LoVo (cell line): ENCODE measurements around the gene STARD10.

ENCODE experiments used
- DNase-seq: peaks from one replicate; pipeline ENCODE4 v3.0.0-alpha.2; 2016; ENCODE audit warnings: low spot score

Gene STARD10

DNA sequence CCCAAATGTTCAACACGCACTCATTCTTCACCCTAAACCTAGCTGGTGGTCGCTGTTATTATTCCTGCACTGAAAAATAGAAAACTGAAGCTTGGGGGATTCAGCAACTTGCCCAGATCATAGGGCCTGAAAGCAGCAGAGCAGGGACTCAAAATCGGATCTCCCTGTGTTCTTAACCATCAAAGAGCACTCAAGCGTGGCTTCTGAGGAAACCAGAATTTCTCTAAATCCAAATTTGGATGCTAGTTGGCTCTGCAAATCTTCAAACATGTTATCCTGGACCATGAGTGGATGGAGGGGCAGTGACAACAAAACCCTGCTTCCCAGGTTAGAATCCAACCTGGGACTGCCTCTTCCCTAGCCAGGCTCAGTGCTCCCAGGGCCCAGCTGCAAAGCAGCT, 30.0 kb downstream of the STARD10 start:
- no peak for DNase-seq

DNA sequence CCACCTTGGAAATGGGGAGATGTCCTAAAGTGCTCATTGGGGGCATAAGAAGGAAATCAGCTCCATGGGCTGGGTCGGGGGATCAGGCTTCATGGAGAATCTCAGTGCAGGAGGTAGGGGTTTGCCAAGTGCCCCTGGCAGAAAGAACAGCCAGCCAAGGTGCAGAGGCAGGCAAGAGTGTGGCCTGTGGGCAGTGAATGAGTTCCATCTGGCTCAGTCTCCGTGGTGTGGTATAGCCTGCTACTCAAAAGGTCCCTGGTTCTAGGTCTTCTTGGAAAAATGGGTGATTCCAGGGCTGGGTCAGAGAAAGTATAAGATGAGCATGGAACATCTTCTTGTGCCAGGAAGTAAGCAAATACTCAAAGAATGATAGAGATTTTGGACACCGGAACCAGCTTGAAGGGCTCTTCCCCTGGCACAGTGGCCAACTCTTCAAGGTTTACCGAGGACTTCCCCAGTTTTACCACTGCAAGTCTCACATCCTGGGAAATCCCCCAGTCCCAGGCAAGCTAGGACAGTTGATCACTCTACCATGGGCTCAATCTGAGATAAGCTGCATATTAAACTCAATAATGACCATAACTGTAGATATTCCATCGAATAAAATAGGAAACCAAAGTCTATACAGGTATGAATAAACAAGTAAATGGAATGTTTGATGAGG, 31.1 kb downstream of the STARD10 start:
- no peak for DNase-seq

DNA sequence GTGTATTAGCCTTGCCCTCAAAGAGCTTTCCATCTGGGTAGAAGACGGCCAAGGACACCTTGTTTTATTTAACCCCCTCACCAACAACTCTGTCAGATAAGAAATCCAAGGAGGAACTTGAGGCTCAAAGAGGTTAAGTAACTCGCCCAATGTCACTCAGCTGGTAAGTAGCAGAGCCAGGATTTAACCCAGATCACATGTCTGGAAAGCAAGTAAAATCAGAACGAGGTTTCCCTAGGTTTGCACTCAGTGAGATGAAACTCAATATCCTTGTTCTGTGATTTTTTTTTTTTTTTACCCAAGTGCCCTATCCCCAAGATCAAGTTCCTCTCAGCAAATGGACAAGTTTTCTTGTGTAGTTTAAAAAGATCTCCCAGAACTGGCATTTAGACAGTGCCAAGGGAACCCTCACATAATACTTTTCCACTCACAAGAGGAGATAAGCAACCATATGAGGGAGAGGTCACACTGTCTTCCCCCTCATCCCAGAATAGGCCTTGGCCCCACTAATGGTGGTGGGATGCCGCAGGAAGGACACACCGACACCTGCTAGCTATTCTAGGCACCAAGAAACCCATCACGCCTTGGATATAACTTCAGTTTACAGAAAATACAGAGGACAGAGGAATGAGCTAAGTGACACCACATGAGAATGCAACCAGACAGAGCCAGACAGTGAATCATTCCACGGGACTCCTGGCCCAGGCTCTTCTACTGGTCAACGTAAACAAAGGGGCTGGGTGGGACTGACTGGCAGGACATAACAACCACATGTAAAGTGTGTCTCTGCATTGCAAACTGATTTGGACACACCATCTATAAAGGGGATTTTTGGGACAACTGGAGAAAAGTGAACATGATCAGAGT, 33.1 kb downstream of the STARD10 start:
- no peak for DNase-seq

DNA sequence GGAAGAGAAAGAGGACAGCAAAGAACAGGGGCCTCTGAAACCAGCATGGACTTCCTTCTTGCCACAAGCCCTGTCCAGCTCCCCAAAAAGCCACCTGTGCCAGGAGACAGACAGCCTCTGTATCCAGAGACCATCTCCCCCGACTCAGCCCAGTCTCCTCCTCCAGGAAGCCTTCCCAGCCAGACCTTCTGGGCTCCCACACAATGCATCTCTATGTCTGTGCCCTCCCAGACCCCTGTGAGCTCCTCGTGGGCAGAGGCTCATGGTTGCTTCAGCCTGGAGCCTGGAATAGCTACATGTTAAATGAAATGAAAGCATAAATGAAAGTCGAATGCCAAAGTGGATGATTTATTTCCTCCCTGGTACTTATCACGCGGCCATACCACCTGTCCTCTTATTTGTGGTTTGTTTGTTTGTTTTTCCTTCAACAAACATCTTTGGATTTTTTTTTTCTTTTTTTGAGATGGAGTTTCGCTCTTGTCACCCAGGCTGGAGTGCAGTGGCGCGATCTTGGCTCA, 34.3 kb downstream of the STARD10 start:
- DNase-seq, result no peak

DNA sequence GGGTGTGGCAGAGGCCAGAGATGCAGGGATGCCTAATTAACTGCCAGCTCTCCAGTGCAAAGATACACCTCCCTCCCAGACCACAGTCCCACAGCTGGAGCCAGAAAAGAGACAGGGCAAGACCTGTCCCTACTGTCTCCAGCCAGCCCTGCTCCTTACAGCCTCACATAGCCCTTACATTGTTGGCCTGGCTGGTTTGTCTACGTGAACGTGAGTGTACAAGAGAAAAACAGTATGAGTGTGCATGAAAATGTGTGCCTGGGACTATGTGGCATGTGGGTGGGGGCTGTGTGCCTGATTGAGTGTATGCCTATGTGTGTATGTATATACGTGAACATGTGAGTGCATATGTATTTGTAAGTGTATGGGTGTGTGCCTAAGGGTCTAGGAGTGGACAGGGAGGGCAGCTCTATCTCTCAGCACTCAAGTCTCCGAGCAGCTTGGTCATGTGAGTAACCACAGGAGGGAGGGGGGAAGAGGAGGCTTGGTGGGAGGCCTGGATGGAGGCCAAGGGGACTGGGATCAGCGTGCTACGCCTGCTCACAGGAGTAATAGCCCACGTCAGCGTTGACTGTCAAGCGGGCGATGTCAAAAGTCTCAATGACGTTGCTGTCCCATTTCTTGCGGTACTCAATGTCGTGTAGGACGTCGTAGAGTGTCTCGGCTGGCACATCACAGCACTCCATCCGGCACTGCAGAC, 35.0 kb downstream of the STARD10 start:
- no peak for DNase-seq

DNA sequence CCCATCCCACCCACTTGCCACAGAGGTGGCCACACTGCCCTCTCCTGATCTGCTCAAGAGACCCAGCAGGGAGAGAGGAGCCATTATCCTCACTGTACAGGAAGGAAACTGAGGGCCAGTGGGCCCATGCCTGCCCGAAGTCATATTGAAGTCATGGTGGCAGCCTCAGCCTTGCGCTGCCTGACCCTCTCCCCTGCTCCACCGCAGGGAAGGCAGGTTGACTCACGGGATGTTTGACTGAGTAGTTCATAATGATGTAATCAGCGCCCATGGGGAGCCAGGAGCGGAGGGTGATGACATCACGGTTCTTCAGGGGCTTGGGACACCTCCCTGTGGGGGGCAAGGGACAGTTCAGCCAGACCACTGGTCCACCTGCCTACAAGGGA, 35.5 kb downstream of the STARD10 start:
- DNase-seq, result no peak

DNA sequence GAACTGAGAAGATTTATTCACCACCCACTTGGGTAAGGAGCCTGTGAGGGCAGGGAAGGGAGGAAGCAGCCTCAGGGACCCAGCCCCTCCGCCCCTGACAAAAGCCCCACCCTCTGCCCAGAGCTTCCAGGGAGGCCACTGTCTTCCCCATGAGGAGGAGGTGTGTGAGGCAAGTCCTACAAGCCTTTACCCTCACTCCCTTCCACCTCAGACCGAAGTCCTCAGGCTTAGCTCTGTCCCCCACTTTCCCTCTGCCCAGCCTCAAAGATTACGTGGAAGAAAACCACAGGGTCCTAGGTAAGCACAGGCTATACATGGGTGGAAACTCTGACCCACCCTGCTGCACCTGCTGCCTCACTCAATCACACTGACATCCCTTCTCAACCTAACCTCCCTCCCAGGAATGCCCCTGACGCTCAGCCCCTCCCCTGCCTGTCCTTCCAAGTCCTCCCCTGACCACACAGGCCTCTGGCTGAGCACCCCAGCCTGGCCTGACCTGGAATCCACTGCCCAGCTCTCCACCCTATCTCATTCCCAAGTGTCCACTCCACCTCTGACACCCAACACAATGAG, 38.0 kb downstream of the STARD10 start:
- no peak for DNase-seq

DNA sequence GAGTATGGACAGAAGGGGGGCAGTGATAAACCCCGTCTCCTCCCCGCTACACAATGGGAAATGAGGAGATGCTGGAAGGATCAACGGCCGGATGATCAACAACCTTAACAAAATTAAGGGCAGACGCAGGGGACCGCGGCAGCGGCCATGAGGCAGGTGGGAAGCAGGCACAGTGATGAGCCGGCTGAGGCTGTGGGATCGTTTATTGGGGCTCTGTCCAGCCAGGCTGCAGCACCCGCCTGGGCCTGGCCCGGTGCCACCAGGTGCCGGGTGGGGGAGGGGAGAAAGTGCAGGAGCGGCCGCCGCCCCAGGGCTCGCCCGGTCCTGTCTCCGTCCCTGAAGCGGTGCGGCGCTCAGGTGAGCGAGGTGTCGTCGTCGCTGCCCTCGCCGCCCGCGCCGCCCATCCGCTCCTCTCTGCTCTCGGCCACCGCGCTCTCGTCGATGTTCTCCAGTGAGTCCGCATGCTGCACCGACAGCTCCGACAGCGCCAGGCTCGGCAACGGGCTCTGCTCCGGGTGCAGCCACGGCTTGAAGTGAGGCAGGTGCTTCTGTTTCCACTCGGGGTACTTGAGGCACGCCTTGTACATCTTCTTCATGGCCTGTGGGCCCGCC, 39.2 kb downstream of the STARD10 start:
- no peak for DNase-seq

DNA sequence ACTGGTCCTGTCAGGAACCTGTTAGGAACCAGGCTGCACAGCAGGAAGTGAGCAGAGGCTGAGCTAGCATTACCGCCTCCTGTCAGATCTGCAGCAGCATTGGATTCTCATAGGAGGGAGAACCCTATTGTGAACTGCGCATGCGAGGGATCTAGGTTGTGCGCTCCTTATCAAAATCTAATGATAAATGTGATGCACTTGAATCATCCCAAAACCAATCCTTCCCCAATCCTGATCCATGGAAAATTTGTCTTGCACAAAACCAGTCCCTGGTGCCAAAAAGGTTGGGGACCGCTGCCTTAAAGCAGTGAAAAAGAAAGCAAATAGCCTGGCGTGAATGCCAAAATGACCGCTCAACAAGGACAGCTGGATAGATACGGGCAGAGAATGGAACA, 39.7 kb downstream of the STARD10 start:
- DNase-seq, result no peak

DNA sequence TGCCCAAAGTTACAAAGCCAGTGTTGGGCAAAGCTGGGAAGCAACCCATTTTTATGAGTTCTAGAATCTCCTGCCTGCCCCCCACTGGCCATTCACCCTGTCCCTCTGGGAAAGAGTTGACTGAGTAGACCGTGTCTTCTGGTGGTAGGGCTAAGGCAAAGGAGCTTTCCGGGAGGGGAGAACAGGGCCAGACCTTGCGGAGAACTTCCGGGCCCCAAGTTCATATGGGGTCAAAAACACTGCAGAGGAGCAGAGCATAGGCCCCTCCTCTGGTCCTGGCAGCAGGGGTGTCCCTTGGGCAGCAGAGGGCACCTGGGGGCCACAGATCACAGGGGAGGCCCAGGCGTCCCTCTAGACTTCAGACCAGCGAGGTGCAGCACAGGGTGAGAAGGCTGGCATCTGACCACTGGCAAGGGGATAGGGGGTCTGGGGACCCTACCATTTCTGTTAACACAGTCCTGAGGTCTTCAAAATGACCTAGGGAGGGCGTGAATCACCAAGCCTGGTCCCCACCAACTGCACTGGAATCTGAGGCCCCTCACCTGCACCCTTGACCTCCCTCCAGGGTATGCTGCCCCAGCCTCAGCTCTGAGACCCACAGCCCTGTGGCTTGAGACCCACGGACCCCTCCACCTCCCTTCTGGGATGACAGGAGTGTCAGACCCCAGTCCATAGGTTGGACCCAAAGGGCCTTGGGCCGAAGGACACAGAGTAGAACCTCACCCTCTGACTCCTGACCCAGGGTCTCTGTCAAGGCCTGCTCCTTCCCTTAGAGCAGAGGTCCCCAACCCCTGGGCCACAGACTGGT, 40.3 kb downstream of the STARD10 start:
- DNase-seq, result no peak

DNA sequence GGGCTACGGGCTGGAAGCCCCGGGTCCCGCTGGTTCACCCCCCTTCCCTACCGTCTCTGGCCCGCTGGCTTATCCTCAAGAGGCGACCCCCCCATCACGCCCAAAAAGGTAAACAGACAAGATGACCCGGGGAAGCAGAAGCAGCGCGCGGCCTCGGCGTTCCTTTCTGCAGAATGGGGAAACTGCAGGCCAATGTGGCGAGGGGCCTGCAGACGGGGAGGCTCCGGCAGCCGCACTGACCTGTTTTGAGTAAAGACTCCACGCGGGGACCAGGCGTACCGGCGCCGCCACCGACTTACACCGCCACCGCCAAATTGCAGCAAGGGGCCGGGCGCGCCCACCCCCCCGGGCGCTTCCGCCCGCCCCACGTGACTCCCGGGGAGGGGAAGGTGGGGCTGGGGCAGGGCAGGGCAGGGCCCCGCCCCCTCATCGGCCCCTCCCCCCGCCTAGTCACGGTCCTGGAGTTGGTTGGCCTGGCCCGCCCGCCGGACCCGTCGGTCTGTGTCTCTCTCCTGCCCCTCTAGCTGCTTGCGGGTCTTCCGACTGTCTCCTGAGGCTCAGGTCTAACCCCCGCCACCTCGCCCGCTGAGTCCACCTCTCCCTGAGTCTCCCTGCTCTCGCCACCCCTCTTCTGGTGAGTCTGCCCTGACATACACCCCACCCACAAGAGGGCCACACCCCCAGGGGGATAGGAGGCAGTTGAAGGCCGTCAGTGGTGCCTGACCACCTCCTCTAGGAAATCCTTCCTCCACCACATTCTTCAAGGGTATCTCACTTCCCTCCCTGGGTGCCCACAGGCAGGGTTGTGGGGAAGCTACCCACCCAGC, 41.5 kb downstream of the STARD10 start, which contains the start of gene ARAP1:
ARAP1 (minus strand) TSS at position 321 of the 827 bp plus-strand sequence. CDS start 25,280 bp downstream, outside the sequence.
- DNase-seq, result peak; percentile 70

DNA sequence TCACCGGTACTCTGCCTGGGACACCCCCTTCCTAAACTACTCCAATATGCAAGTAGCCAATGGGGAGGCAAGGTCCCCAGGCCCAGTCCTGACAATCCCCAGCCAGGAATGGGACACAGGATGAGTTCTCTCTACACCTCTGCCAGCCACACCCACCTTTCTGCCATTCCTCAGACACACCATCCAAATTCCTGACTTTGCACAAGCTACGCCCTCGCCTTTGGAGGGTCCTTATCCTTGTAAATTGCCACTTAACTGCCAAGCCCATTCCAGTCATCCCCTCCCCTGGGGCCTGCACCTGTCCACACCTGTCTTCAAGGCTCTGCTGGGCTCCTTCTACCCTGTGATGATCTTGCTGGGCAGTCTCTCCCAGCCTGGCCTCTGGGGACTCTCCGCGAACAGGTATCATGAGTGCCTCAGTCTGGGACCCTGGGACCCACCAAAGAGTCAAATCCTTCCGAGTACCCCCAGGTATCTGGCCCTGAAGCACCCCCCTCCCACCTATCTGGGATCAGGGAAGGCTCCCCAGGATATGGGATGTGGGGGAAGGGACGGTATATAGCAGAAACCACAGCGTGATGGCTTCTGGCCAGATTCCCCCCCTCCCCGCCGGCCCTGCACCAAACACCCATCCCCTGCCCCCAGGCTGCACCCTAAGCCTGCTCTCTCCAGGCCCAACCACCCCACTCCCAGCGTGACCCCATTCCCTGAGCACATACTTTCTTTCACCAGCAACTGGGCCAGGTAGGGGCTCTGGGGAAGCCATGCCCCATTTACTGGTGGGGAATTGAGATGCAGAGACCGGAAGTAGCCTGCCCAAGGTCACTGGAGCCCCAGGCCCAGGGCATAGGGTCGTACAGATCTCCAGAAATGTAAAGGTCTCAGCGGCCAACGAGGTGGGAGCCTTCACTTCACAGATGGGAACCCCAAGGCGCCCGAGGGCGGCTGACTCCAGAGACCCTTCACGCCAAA, 42.4 kb downstream of the STARD10 start:
- peak; percentile 19 for DNase-seq

DNA sequence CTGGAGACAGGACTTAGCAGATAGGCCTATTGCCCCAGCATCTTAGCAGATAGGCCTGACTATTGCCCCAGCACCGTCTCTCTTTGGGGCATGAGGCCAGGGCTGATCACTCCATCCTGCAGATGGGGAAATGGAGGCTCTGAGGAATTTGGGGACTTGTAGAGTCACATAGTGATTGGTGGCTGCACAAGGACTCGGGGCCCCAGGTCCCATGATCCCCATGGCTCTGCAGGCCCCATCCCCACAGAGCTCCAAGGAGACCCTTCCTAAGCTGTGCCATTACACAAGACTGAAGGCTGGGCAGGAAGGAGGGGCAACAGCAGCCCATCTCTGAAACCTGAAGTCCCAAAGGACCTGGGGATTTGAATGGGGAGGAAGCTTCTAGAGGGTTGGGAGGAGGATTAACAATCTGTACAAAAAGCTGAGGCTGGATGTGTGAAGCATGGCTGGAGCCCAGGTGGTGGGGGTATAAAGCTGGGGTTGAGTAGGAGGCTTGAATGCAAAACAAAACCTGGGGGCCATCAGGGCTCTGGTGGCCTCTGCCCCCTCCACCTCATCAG, 43.2 kb downstream of the STARD10 start:
- DNase-seq, result no peak

DNA sequence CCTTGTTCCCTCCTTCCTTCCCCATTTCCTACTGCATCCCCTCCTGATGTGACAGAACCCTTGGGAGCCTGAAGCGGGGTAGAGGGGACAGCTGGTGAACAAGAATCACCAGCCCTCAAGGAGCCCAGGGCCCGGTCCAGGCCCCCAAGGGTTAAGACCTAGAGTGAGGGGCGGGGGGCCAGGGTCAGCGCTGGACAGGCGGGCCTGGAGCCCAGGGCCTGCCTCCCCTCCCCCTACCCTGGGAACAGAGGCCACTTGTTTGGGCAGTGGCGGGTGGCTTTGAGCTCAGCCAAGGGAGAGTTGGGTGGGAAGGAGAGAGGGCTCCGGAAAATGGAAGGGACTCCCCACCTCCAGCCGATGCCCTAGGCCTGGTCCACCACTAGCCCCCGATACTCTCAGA, 43.8 kb downstream of the STARD10 start:
- DNase-seq, result no peak

DNA sequence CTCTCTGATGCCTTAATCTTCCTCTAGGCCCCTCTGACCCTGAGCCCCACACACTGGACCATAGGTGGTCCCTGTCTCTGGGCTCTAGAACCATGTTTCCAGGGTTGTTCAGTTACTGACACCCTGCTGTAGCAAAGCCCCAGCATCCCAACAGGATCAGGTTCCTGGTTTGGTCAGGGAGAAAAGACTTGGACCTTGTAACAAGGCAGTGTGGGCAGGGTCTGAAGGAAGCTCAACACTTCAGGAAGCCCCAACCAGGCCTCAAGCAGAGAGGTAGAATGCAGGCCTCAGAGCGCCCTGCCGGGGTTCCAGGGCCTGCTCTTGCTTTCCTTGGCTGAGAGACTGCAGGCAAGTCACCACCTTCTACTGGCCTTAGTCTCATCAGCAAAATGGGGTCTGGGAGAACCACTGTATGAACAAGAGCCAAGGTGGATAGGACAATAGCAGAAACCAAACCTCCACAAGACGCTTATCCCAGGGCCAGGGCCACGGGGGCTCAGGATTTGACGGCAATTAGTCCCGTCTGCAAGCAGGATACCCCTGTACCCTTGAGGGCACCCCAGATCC, 46.5 kb downstream of the STARD10 start:
- no peak for DNase-seq

DNA sequence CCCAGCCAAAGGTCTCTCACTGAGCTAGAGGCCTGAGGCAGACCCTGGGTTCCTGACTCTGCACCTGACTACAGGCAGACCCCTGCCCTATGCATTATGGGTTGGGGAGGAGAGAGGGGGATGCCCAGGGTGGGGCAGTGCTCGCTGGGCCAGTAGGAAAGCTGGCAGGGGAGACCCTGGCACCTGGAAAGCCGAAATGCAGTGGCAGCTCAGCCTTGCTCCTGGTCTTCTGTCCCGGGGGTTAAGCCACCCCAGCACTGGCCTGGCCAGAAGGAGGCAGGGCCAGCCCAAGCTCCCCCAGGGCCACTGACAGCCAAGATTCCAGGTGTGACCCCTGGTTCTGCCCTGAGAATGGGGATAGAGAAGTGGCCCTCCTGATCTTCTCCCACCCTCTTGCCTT, 47.0 kb downstream of the STARD10 start:
- no peak for DNase-seq

DNA sequence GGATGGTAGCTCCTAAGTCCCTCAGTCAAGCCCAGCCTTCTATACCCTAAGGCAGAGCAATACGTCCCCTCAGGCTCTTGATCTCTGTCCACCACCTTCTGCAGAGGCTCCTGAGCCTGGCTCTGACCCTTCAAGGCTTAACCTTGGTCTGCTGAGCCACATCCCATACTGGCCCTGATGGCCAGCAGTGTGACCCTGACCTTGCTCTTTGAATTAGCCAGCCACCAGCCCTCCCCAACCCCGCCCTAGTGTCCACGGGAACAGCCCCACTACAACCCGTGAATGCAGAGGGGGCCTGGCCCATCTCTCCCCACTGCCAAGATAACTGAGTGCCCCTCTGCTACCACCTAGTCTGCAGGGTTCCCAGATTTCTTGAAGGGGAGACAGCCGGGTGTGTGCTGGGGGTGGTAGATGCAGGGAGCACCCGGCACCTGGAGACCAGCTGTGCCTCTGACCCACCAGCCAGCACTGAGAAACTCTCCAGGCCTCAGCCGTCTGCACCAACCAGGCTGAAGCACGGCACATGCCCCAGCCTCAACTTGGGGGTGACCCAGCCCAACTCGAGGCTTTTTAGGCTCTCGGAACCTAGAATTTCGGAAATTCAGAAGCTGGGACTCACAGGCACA, 47.8 kb downstream of the STARD10 start:
- DNase-seq, result no peak

DNA sequence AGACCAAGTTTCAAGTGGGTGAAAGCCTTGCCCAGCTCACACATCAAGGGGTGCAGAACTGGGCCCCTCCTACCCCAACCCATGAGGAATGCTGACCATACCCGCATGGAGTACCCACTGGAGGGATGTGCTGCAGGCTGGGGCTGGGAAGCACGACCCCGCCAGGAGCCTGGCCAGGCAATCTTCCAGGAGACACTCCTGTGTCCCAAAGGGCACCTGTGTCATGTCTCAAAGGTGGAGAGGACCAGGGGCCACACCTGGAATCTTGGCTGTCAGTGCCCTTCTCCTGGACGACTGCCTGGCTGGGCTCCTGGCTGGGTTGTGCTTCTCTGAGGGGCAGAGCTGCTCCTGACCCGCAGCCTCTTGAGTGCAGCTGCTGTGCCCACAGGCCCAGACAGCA, 48.3 kb downstream of the STARD10 start:
- no peak for DNase-seq
